ENCODE data around the gene BPIFA1. TPM values are rescaled to one million over a fixed set of nuclear protein-coding genes. Genes with fewer than 3 reads are reported as not detected.

BPIFA1 gene
- total and polyA plus RNA-seq, 2 experiments from 2014 or later: not detected

GRCh38 chr20:33281550-33282146 lies 45.9 kb downstream of the BPIFA1 start:
- Histone ChIP-seq H3K36me3 (ENCODE audit: insufficient read depth) (no peaks in the 10 kb centered on the region), H3K27ac (ENCODE audit: low read depth) (no peak overlapping the region), H3K4me1 (ENCODE audit: insufficient read depth) (0 out of 2 replicates have a peak, but pooled peaks cover 8% of the 10 kb centered on the region), H3K79me2 (replicated peaks; ENCODE audit: insufficient read depth) (no peaks in the 10 kb centered on the region), H3K9me2 (ENCODE audit: insufficient read depth) (no peaks in the 10 kb centered on the region), H2AFZ (no peak overlapping the region), H3K4me2 (no peak overlapping the region), H3F3A (replicated peaks; ENCODE audit: low read depth) (no peaks in the 10 kb centered on the region), H3K4me3 (no peak overlapping the region), H4K20me1 (replicated peaks; ENCODE audit: insufficient read depth) (no peaks in the 10 kb centered on the region), H3K27me3 (ENCODE audit: insufficient read depth) (no peaks in the 10 kb centered on the region)
- no peaks in the 10 kb centered on the region for H3K9me3 Mint-ChIP-seq
- no peak overlapping the region for H3K4me3 Mint-ChIP-seq
- no peak for ATAC-seq
- peaks cover 20% of the 10 kb centered on the region for H3K4me1 Mint-ChIP-seq
- H3K36me3 Mint-ChIP-seq (ENCODE audit: low read depth): no peaks in the 10 kb centered on the region
- DNase-seq (ENCODE audit: low spot score): no peak
- TF ChIP-seq CREB1 (CRISPR knock-in tag; IDR thresholded peaks at IDR 0.05; ENCODE audit: low read depth) (no peak), EZH2phosphoT487 (IDR thresholded peaks at IDR 0.05; ENCODE audit: unreplicated experiment) (no peak), ZNF114 (CRISPR knock-in tag; IDR thresholded peaks at IDR 0.05) (no peak), POLR2AphosphoS5 (IDR thresholded peaks at IDR 0.05; ENCODE audit: low read depth) (no peak), ETS1 (IDR thresholded peaks at IDR 0.05) (no peak), STAT1 (IDR thresholded peaks at IDR 0.05; ENCODE audit: unreplicated experiment) (no peak), JUNB (IDR thresholded peaks at IDR 0.05; ENCODE audit: unreplicated experiment) (no peak), REST (IDR thresholded peaks at IDR 0.05; ENCODE audit: unreplicated experiment) (no peak), ZNF331 (CRISPR knock-in tag; IDR thresholded peaks at IDR 0.05; ENCODE audit: low read depth) (no peak), CTCF (conservative IDR thresholded peaks at IDR 0.05; ENCODE audit: low read depth in 2 of 2) (no peak), EZH2 (IDR thresholded peaks at IDR 0.05; ENCODE audit: low read depth, unreplicated experiment) (no peak), NANOG (IDR thresholded peaks at IDR 0.05; ENCODE audit: borderline replicate concordance) (no peak), ZNF462 (CRISPR knock-in tag; IDR thresholded peaks at IDR 0.05) (no peak)
- H3K27me3 Mint-ChIP-seq (ENCODE audit: insufficient read depth, low read depth, poor library complexity): peaks cover 11% of the 10 kb centered on the region
- H3K27ac Mint-ChIP-seq: peak overlapping the region; percentile 67; the same call in 1 of the 2 replicates

Measured in GM23338 (cell line).